ENCODE data around the gene MPPED2. TPM values are rescaled to one million over a fixed set of nuclear protein-coding genes. Genes with fewer than 3 reads are reported as not detected.

The MPPED2 gene
- total and polyA plus RNA-seq, 12 donors, result 2.2 to 15.1 (median 10.4) TPM

DNA sequence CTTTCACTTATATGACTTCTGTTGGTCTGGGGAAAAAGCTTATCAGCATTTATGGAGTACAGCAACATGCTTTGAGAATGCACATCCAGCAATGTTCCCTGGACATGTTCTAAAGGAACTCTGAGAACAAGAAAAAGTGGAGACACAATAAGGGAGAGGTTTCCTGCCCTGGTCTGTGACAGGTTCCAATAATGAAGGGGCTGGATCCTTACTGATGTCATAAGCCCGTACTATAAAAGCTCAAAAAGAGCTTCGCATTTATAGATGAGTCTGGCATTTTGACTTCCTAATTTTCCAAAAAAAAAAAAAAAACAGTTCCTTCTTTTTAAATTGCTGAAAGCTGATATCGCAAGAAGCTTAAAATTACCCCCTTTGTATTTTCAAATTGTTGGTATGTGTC is 129.1 kb downstream of the MPPED2 start:
- TF ChIP-seq, protein P1, sequence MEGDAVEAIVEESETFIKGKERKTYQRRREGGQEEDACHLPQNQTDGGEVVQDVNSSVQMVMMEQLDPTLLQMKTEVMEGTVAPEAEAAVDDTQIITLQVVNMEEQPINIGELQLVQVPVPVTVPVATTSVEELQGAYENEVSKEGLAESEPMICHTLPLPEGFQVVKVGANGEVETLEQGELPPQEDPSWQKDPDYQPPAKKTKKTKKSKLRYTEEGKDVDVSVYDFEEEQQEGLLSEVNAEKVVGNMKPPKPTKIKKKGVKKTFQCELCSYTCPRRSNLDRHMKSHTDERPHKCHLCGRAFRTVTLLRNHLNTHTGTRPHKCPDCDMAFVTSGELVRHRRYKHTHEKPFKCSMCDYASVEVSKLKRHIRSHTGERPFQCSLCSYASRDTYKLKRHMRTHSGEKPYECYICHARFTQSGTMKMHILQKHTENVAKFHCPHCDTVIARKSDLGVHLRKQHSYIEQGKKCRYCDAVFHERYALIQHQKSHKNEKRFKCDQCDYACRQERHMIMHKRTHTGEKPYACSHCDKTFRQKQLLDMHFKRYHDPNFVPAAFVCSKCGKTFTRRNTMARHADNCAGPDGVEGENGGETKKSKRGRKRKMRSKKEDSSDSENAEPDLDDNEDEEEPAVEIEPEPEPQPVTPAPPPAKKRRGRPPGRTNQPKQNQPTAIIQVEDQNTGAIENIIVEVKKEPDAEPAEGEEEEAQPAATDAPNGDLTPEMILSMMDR (IDR thresholded peaks at IDR 0.05), result no peak
- H3K9me3 ChIP-seq, result no peaks in the 10 kb centered on the region
- no peaks in the 10 kb centered on the region for H3K27me3 ChIP-seq
- H3K4me3 ChIP-seq, result no peak overlapping the region
- no peaks in the 10 kb centered on the region for H3K36me3 ChIP-seq
- H3K4me1 ChIP-seq, result peaks cover 8 to 81% (median 45%) of the 10 kb centered on the region in 9 donors
- intact Hi-C loops (cut with DNase I), result loop anchor here in 1 of 10 donors (10.0 kb wide), 1 partner anchor 128 kb away; the partner anchor contains the start of gene MPPED2
- WGBS, 2 donors, result 74 to 82% methylated on average over 3 of the region's 3 CpGs
- DNase-seq, result no peak
- ATAC-seq, result peak in 6 of 8 donors; percentile 35 to 84 (median 56)
- H3K27ac ChIP-seq, result peak overlapping the region in 3 of 10 donors; percentile 37 to 57 (median 54)

DNA sequence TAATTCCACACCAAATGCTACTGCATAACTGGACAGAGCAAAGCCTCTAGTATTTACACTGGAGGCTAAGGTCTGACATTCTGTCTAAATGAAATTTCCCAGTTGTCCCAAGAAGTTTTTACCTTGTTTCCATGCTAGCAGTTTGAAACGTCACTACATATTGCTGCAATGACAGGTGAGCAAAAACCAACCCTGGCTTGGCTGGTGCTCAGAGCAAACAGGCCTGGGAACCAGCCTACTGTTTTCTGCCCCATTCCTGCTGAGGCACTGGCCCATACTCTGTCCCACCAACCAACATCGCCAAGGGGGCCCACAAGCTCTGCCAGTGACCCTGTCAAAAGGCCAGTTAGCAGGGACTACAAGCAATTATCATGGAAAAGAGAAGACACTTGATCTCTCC is 131.1 kb downstream of the MPPED2 start:
- WGBS, 2 donors, result 70 to 85% methylated on average over 2 of the region's 2 CpGs
- DNase-seq (no peak), ATAC-seq (no peak)
- Histone ChIP-seq H3K4me3 (no peak overlapping the region), H3K9me3 (no peaks in the 10 kb centered on the region), H3K27me3 (no peaks in the 10 kb centered on the region), H3K27ac (peak overlapping the region in 5 of 10 donors; percentile 15 to 54 (median 51)), H3K4me1 (peaks cover 7 to 83% (median 46%) of the 10 kb centered on the region in 9 donors), H3K36me3 (no peaks in the 10 kb centered on the region)
- intact Hi-C loops (cut with DNase I), result loop anchor here in 2 of 10 donors (2.0 to 10.0 kb wide), 2 partner anchors 14 to 130 kb away; partner anchors contain the start of gene MPPED2 (in 1 of the 2)
- TF ChIP-seq, protein P1 (IDR thresholded peaks at IDR 0.05), result no peak

DNA sequence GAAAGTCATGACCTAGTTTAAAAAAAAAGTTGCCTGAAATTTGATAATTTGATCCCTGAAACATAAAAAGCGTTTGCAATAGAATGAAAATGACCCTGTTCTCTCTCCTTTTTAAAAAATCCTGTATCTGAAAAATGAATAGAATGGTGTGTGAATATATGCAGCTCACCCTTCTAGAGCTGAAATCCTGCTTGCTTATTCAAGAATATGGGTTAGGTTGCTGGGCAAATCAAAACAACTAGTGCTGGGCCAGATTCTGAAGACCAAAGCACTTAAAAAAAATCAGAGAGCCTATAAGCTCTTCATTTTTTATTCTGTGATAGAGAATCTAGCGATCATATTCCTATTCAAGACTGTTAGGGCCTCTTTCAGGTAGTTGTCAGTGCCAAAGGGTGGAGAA is 131.6 kb downstream of the MPPED2 start:
- no peak for ATAC-seq
- intact Hi-C loops (cut with DNase I), result loop anchor here in 2 of 10 donors (2.0 to 10.0 kb wide), 2 partner anchors 14 to 130 kb away; partner anchors contain the start of gene MPPED2 (in 1 of the 2)
- Histone ChIP-seq H3K4me3 (no peak overlapping the region), H3K27ac (peak overlapping the region in 5 of 10 donors; percentile 15 to 54 (median 51)), H3K27me3 (no peaks in the 10 kb centered on the region), H3K4me1 (peaks cover 7 to 78% (median 42%) of the 10 kb centered on the region in 9 donors), H3K36me3 (no peaks in the 10 kb centered on the region), H3K9me3 (no peaks in the 10 kb centered on the region)
- WGBS, 2 donors, result 57 to 63% methylated on average over 2 of the region's 2 CpGs
- TF ChIP-seq, protein P1 (IDR thresholded peaks at IDR 0.05), result no peak
- no peak for DNase-seq

GRCh38 chr11:30454111-30454510 is 132.0 kb downstream of the MPPED2 start:
- WGBS, 2 donors, result 51 to 60% methylated on average over 5 of the region's 5 CpGs
- intact Hi-C loops (cut with DNase I), result loop anchor here in 2 of 10 donors (2.0 to 10.0 kb wide), 2 partner anchors 15 to 131 kb away; partner anchors contain the start of gene MPPED2 (in 1 of the 2)
- H3K9me3 ChIP-seq, result no peaks in the 10 kb centered on the region
- no peaks in the 10 kb centered on the region for H3K36me3 ChIP-seq
- DNase-seq (no peak), ATAC-seq (peak in 6 of 8 donors; percentile 43 to 78 (median 65))
- H3K4me1 ChIP-seq, result peaks cover 7 to 76% (median 42%) of the 10 kb centered on the region in 9 donors
- TF ChIP-seq, protein P1 (IDR thresholded peaks at IDR 0.05), result no peak
- H3K4me3 ChIP-seq, result no peak overlapping the region
- H3K27me3 ChIP-seq, result no peaks in the 10 kb centered on the region
- H3K27ac ChIP-seq, result peak overlapping the region in 4 of 10 donors; percentile 46 to 54 (median 52)

Measured in heart right ventricle (tissue), 16 donors.